ENCODE measurements around the gene PAX7.

PAX7 gene

DNA sequence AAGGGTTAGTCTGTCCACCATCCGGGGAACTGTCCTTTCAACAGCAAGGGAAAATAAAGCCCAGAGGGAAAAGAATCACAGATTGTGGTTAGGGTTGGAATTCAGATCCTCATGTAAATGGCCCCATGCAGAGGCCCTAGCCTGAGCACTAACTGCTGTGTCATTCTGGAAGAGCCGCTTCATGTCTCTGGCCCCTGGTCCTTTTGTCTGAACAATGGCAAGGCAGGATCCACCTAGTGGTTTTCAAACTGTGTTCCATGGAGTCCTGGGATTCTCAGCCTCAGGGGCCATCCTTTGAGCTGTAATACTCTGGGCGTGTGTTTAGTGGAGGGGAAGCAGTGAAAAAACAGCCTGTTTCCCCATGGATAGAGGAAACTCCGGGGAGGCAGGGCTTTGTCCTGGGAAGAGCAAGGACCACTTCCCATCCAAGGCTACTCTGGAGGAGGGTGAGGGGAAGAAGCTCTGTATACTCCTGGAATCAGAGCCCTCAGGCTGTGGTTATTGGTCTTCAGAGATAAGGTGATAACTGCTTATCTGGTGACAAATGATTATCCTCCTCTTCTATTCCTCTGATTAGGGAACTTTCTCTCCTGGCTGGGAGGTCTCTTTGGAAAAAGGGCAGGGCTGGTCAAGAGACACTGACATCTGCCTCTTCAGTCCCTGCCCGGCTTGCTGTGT is 19.2 kb downstream of the PAX7 start:
- TF ChIP-seq, protein P1, sequence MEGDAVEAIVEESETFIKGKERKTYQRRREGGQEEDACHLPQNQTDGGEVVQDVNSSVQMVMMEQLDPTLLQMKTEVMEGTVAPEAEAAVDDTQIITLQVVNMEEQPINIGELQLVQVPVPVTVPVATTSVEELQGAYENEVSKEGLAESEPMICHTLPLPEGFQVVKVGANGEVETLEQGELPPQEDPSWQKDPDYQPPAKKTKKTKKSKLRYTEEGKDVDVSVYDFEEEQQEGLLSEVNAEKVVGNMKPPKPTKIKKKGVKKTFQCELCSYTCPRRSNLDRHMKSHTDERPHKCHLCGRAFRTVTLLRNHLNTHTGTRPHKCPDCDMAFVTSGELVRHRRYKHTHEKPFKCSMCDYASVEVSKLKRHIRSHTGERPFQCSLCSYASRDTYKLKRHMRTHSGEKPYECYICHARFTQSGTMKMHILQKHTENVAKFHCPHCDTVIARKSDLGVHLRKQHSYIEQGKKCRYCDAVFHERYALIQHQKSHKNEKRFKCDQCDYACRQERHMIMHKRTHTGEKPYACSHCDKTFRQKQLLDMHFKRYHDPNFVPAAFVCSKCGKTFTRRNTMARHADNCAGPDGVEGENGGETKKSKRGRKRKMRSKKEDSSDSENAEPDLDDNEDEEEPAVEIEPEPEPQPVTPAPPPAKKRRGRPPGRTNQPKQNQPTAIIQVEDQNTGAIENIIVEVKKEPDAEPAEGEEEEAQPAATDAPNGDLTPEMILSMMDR (IDR thresholded peaks at IDR 0.05; ENCODE audit: extremely low read depth, missing control alignments) = no peak
- no peak for DNase-seq (ENCODE audit: low spot score)

DNA sequence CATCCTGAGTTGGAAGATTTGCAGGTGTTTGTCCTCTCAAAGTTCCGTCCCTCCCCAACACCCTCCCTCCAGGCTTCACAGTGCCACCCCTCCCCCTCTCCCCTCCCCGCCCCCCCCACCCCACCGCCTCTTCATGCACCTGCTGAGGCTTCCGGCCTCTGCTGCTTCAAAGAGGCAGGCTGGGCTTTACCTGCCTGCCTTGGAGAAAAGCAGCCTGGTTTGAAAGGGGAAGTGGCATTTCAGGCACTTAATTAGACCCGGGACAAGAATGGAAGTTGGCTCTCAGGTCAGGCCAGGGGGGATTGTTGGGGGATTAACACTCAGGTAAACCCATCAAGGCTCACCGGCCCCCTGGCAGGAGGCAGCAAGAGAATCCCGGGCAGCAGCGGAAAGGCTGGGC is 21.1 kb downstream of the PAX7 start:
- TF ChIP-seq, protein P1 (IDR thresholded peaks at IDR 0.05; ENCODE audit: extremely low read depth, missing control alignments) = no peak
- DNase-seq (ENCODE audit: low spot score) = no peak

DNA sequence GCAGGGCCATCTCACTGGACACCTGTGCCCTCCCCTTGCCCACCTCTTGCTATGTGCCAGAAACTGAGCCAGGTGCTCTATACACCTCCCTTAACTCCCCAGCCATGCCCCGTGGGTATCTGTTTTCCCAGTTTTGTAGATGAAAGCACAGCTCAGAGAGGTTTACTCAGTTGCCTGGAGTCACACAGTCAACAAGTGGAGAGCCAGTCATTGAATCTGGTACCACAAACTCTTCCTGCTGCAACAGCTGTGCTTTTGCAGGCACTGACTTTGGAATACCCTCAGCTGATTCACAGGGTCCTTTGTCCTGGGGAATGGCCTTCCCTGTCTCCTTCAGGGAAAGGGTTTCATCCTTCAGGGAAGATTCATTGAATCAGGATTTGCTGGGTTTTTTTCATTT is 22.1 kb downstream of the PAX7 start:
- TF ChIP-seq, protein P1 (IDR thresholded peaks at IDR 0.05; ENCODE audit: extremely low read depth, missing control alignments) = no peak

DNA sequence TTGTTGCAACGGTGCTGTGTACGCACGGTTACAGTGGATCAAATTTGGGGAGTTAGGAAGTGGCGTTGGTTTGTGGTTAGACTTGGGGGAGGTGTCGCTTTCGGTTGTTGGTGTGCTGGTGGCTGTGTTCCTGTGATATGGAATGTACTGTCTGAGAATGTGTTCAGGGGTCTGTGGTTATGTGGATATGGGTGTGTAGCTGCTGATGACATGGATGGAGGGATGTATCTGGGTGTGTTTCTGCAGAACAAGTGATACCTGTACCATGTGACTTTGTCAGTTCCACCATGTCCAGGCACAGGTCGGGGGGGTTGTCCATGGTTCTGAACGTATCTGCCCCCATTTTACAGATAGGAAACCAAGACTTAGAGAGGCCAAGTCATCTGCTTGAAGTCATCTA is 22.7 kb downstream of the PAX7 start:
- DNase-seq (ENCODE audit: low spot score) = no peak
- TF ChIP-seq, protein P1 (IDR thresholded peaks at IDR 0.05; ENCODE audit: extremely low read depth, missing control alignments) = no peak

More for the DNA sequence above, 22.1 kb downstream of the PAX7 start:
- no peak for DNase-seq (ENCODE audit: low spot score)

DNA sequence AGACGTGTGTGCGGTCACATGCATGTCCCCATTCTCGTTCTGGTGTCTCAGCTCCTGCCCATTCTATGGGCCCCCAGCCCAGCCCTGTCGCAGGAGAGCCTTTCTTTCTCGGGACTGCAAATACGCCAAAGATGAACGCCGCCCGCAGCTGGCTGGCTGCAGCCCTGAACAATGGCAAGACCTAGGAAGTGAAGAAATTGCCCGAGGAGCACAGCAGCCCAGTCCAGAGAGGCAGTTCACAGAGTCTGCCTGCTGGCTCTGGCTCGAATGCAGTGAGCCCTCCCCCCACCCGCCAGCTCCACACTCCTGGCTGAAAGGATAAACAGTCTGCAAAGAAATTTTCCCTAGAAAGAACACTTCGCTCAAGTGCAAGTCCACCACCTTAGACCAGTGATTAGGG is 23.3 kb downstream of the PAX7 start:
- DNase-seq (ENCODE audit: low spot score) = no peak
- TF ChIP-seq, protein P1 (IDR thresholded peaks at IDR 0.05; ENCODE audit: extremely low read depth, missing control alignments) = no peak

DNA sequence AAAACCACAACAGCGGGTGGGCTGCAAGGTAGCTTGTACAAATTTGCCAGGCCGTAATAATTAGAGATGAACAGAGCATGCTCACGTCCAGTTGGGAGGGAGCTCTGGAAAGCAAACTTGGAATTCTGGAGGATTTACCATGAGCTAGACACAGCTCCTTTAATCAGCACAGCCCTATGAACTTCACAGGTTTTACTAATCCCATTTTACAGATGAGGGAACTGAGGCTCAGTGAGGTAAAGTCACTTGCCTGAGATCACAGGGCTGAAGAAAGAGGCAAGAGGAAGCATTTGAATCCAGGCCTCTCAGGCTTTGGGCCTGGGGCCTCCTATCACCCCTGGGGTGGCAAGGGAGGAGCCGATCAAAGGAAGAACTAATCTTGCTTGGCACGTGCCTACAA is 24.0 kb downstream of the PAX7 start:
- DNase-seq (ENCODE audit: low spot score) = no peak
- TF ChIP-seq, protein P1 (IDR thresholded peaks at IDR 0.05; ENCODE audit: extremely low read depth, missing control alignments) = no peak

DNA sequence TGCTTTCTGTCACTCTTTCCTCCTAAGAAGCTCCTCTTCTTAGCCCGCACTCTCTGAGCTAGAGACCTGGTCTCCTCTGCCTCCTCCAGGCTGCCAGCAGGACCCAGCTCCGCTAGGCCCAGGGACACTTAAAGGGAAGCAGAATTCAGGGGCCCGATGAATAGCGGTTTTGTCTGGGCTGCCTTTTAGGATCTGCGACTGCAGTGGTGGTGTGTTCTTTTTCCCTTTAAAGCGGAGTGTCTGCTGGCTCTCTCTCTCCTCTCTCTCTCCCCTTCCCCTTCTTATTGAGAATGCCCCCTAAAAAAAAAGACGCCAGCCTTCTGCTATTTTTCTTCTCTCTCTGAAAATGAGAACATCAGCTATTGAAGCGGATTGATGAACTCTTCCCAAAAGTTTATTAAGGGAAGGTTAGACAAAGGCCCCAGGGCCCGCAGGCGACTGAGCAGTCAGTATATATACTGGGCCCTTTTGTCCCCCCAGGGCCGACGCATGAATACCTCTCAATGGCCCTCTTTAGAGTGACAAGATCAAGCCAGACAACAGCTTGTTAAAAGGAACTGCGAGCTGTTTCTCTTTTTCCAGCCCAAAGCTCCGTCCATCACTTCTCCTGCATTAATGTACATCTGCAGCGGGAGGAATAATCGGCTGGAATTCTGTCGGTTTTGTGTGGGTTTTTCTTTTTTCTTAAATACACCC is 27.0 kb downstream of the PAX7 start:
- TF ChIP-seq, protein P1 (IDR thresholded peaks at IDR 0.05; ENCODE audit: extremely low read depth, missing control alignments) = no peak
- DNase-seq (ENCODE audit: low spot score) = no peak

Measured in GM20000 (cell line).